H54 (cell line): Measurements from ENCODE around the gene PAOX.
"Not testable (repeated sequence)": the region's sequence is repeated elsewhere in the genome, so short reads cannot be mapped to it uniquely, and the experiment has no call there.

Experiments
- DNase-seq: peaks from one replicate; pipeline ENCODE4 v3.0.0; 2011; ENCODE audit warnings: low spot score, mixed read lengths; ENCODE audit not compliant: insufficient read length
- FAIRE-seq: peaks from 3 replicates; lab custom pipeline; 2011; peaks lifted over from hg19 to GRCh38; lab: Jason Lieb, UNC
- POLR2A ChIP-seq: IDR thresholded peaks from 2 replicates; pipeline ENCODE4 v1.6.1; 2011; ENCODE audit warnings: low read depth, mild to moderate bottlenecking, low read length

The PAOX gene

DNA sequence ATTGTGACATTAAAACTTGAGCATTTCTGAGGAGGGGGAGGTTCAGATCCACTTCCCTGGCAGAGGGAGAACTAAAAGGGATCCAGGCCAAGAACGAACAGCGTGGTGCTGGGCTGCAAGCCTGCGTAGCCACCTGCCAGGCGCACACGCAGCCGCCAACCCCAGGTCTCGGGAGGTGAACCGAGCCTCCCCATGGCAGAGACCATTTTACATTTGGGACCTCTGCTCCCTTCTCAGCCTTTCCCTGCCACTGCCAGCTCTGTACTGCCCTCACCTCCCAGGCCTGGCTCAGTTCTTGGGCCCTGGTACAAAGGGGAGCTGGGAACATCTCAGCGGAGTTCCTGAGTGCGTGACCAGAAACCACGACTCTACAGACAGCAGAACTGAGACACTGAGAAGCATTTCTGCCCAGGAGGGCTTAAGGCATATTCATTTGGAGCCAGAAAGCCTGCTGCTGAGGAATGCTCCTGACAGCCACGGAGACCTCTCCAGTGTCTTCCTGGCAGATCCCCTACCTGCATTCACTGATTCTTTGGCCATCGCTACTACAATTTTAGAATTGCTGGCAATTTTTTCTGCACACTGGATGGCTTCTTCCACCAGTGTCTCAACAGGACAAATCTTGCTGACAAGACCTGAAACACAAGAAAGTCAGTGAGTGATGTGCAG, 13.5 kb upstream of the PAOX start:
- DNase-seq (no peak), FAIRE-seq (no peak)
- TF ChIP-seq POLR2A: no peak

GRCh38 chr10:133366130-133366478, 13.0 kb upstream of the PAOX start:
- FAIRE-seq (no peak), DNase-seq (no peak)
- TF ChIP-seq POLR2A: no peak

- DNase-seq (no peak), FAIRE-seq (no peak)
- TF ChIP-seq POLR2A: no peak
Measured at GRCh38 chr10:133366751-133367150, 12.3 kb upstream of the PAOX start.

- not testable (repeated sequence) for DNase-seq, FAIRE-seq
Measured at GRCh38 chr10:133367461-133367860, 11.6 kb upstream of the PAOX start.

- no peak for TF ChIP-seq POLR2A
- FAIRE-seq (no peak), DNase-seq (no peak)
Measured at GRCh38 chr10:133368153-133368552, 10.9 kb upstream of the PAOX start.

DNA sequence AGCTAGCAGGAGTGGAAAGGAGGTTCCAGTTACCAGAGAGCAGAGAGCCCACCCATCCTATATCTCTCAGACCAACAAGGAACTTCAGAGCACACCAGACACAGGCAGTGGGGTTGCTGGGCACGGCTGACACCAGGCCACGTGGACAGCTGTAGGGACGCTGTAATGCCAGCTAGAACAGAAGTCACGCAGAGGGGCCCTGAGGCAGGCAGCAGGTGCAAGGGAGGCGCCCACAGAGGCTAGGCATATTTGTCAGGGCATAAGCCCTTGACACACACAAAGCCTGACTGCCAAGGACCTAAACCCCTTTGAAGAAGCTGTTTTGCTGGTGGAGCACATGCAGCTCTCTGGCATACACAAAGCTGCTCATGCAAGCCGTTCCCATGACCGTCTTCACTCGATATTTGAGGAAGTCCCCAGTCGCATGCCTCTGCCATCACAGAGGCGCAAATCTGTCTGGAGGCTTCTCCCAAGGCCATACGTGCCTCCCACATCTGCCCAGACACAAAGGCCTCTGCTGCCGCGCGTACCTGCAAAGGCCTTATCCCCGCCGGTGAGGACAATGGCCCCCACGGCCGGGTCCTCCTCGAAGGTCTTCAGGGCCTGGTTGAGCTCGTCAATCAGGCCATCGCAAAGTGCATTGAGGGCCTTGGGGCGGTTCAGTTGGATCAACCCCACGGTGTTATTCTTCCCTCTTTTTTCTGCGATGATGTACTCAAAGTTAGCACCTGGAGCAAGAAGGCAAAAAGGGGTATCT, 8.9 kb upstream of the PAOX start:
- DNase-seq (no peak), FAIRE-seq (no peak)
- no peak for TF ChIP-seq POLR2A

DNA sequence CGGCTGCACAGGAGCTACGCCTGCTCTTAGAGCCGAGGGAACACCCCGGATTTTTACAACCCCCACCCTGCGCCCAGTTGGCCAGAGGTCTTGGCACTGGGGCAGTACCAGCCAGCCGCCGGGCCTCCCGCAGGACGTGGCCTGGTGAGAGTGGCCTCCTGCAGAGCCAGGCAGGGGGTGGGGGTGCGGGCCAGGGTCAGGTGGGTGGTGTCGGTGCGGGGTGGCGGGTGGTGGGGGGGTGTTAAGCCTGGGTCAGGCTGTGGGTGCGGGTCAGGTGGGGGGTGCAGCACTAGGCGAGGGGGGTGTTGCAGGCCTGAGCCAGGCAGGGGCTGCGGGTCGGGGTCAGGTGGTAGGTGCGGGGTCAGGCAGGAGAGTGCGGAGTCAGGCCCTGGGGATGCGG, 6.6 kb upstream of the PAOX start:
- no peak for DNase-seq
- TF ChIP-seq POLR2A: no peak
- no peak for FAIRE-seq

GRCh38 chr10:133373174-133374090, 5.6 kb upstream of the PAOX start, which contains the start of gene ECHS1:
Gene ECHS1 (minus strand): TSS chr10:133373354. CDS start chr10:133373333, 21 bp downstream.
- no peak for FAIRE-seq
- peak; percentile 97 for DNase-seq
- peak; percentile 81 for TF ChIP-seq POLR2A

DNA sequence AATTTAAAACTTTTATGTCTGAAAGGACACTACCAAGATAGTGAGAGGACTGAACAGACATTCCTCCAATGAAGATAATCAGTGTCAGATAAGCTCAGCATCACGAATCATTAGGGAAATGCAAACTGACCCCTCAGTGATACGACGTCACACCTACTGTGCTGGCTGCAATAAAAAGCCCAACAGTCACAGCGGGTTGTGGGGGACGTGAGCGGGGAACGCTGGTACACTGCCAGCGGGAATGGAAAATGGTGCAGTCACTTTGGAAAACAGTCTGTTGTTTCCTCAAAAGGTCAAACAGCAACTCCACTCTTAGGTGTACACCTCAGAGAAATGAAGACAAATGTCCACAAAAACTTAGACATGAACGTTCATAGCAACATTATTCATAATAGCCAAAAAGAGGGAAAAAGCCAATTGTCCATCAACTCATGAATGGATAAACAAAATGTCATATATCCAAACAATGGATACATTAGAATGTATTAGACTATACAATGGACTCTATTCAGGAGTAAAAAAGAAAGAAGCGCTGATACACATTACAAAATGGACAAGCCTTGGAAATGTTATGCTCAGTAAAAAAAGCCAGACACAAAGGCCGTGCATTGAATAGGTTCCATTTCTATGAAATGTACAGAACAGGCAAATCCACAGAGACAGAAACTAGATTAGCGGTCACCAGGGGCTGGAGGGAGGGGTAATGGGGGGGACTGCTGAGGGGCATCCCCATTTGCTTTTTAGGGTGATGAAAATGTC, 3.5 kb upstream of the PAOX start:
- DNase-seq: no peak
- no peak for TF ChIP-seq POLR2A
- FAIRE-seq: no peak

DNA sequence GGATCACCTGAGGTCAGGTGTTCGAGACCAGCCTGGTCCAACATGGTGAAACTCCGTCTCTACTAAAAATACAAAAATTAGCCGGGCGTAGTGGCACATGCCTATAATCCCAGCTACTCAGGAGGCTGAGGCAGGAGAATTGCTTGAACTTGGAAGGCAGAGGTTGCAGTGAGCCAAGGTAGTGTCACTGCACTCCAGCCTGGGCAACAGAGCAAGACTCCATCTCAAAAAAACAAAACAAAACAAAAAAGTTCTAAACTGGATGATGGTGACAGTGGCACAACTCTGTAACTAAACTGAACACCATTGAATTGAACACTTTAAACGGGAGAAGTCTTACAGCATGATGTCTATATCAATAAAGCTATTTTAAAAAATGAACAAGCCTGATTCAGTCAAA, 2.9 kb upstream of the PAOX start:
- not testable (repeated sequence) for DNase-seq, FAIRE-seq

DNA sequence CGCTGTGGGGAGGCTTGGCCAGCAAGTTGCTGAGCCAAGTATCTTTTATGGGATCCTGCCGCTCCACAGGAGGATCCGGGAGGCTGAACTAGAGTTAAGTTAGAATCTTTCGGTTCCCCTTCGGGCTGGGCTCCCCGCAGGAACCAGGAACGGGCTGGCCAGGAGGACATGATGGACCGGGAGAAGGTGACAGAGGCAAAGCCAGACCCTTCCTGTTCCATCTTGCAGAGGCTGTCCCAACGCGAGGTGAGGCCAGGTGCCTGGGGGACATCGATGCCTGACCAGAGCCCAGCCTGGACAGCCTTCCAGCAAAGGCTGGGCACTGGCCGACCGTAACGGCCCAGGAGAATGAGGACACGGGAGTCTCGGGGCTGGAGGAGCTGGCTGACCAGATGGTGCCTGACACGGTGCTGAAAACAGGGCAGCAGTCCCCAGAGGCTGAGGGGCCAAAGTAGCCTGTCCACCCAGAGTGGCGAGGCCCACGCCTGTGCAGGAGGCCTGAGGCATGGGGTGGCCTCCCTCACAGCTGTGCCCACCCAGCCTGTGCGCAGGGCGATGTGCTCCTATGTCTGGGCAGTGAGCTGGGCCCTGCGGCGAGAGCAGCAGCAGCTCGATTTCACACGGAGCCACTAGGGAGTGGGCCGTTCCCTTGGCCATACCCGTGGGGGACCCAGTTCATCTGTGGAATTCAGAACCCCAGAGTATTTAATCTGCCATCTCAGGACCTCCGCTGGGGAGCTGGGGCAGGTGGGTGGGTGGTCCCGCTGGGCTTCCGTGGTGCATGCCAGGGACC, 1.8 kb upstream of the PAOX start:
- no peak for DNase-seq
- TF ChIP-seq POLR2A: no peak
- FAIRE-seq: no peak

- no peak for TF ChIP-seq POLR2A
- DNase-seq: no peak
- FAIRE-seq: no peak
Measured at GRCh38 chr10:133377818-133378250, 1.2 kb upstream of the PAOX start.
